HG03196 (cell line): ENCODE results near the gene PPM1E.
"Not testable (repeated sequence)": the region's sequence is repeated elsewhere in the genome, so short reads cannot be mapped to it uniquely, and the experiment has no call there.

Experiments used
- ATAC-seq: cut with Tn5 transposase; IDR thresholded peaks from one replicate; pipeline ENCODE4 v1.9.1; 2021; ENCODE audit not compliant: unreplicated experiment

Gene PPM1E

GRCh38 chr17:58755577-58756245, at the start of gene PPM1E:
TSS of gene PPM1E (plus strand) at chr17:58755854.
- ATAC-seq, result no peak

GRCh38 chr17:58706351-58707140, 49.1 kb upstream of the PPM1E start:
- no peak for ATAC-seq

- ATAC-seq, result no peak
Observed at GRCh38 chr17:58710948-58711552, 44.6 kb upstream of the PPM1E start.

GRCh38 chr17:58722274-58722673, 33.4 kb upstream of the PPM1E start:
- ATAC-seq, result no peak

GRCh38 chr17:58722696-58723095, 33.0 kb upstream of the PPM1E start:
- ATAC-seq, result no peak

- no peak for ATAC-seq
Observed at GRCh38 chr17:58728798-58729197, 26.9 kb upstream of the PPM1E start.

- no peak for ATAC-seq
Observed at GRCh38 chr17:58730937-58731336, 24.7 kb upstream of the PPM1E start.

GRCh38 chr17:58734040-58734439, 21.6 kb upstream of the PPM1E start:
- ATAC-seq, result no peak

GRCh38 chr17:58734811-58735210, 20.8 kb upstream of the PPM1E start:
- no peak for ATAC-seq

- ATAC-seq, result no peak
Observed at GRCh38 chr17:58741121-58741625, 14.5 kb upstream of the PPM1E start.

GRCh38 chr17:58747674-58748073, 8.0 kb upstream of the PPM1E start:
- no peak for ATAC-seq

- not testable (repeated sequence) for ATAC-seq
Observed at GRCh38 chr17:58749627-58750026, 6.0 kb upstream of the PPM1E start.

GRCh38 chr17:58753026-58753425, 2.6 kb upstream of the PPM1E start:
- ATAC-seq, result no peak

GRCh38 chr17:58755269-58755576, 431 bp upstream of the PPM1E start:
- ATAC-seq, result no peak

- ATAC-seq, result no peak
Observed at GRCh38 chr17:58756246-58757161, 850 bp downstream of the PPM1E start.

- ATAC-seq, result no peak
Observed at GRCh38 chr17:58757162-58757613, 1.5 kb downstream of the PPM1E start.

- ATAC-seq, result no peak
Observed at GRCh38 chr17:58758890-58759289, 3.2 kb downstream of the PPM1E start.

GRCh38 chr17:58759522-58759921, 3.9 kb downstream of the PPM1E start:
- no peak for ATAC-seq

GRCh38 chr17:58760248-58760647, 4.6 kb downstream of the PPM1E start:
- no peak for ATAC-seq

GRCh38 chr17:58763263-58763662, 7.6 kb downstream of the PPM1E start:
- no peak for ATAC-seq

- no peak for ATAC-seq
Observed at GRCh38 chr17:58764373-58764772, 8.7 kb downstream of the PPM1E start.
